WERI-Rb-1 (cell line): ENCODE results near the gene BTNL9.
"Not testable (repeated sequence)": the region's sequence is repeated elsewhere in the genome, so short reads cannot be mapped to it uniquely, and the experiment has no call there.

Experiments
- DNase-seq: peaks from one replicate; pipeline ENCODE4 v3.0.0-alpha.2; 2020
- H3K27ac ChIP-seq: fragments of 250-450 bp; sonication (Bioruptor Pico); 2 replicates; pipeline ENCODE4 v1.5.1; 2020; ENCODE audit warnings: mild to moderate bottlenecking, moderate library complexity
- H3K27me3 ChIP-seq: fragments of 250-450 bp; sonication (Bioruptor Pico); 2 replicates; pipeline ENCODE4 v1.5.1; 2021; ENCODE audit warnings: mild to moderate bottlenecking, low read depth, moderate library complexity; ENCODE audit not compliant: insufficient read depth, severe bottlenecking
- H3K36me3 ChIP-seq: fragments of 250-450 bp; sonication (Bioruptor Pico); 2 replicates; pipeline ENCODE4 v1.5.1; 2020; ENCODE audit warnings: mild to moderate bottlenecking, moderate library complexity
- H3K4me3 ChIP-seq: 2 replicates; pipeline ENCODE4 v1.5.1; 2011; ENCODE audit warnings: low read depth, mild to moderate bottlenecking, control low read depth, low read length
- H3K9me3 ChIP-seq: fragments of 250-450 bp; sonication (Bioruptor Pico); 2 replicates; pipeline ENCODE4 v1.5.1; 2021; ENCODE audit warnings: mild to moderate bottlenecking, moderate library complexity; ENCODE audit not compliant: severe bottlenecking
- CTCF ChIP-seq: IDR thresholded peaks from 2 replicates; pipeline ENCODE4 v1.5.1; 2011; ENCODE audit warnings: low read depth, mild to moderate bottlenecking, control low read depth, inconsistent platforms, low read length

BTNL9 gene

GRCh38 chr5:181044662-181045305 is 4.7 kb downstream of the BTNL9 start:
- no peak for TF ChIP-seq CTCF
- Histone ChIP-seq H3K4me3 (no peak overlapping the region), H3K9me3 (no peaks in the 10 kb centered on the region), H3K27ac (no peak overlapping the region), H3K36me3 (no peaks in the 10 kb centered on the region), H3K27me3 (peaks cover 21% of the 10 kb centered on the region)
- DNase-seq, result no peak

- peaks cover 15% of the 10 kb centered on the region for H3K27me3 ChIP-seq
- no peak overlapping the region for H3K27ac ChIP-seq
These were observed 5.2 kb downstream of the BTNL9 start for GRCh38 chr5:181045316-181045715.

GRCh38 chr5:181045857-181046256 is 5.8 kb downstream of the BTNL9 start:
- H3K27ac ChIP-seq, H3K9me3 ChIP-seq, H3K4me3 ChIP-seq, H3K36me3 ChIP-seq, DNase-seq: not testable (repeated sequence)
- peaks cover 17% of the 10 kb centered on the region for H3K27me3 ChIP-seq

More at GRCh38 chr5:181045316-181045715, 5.2 kb downstream of the BTNL9 start:
- TF ChIP-seq CTCF, result no peak
- DNase-seq, result no peak
- Histone ChIP-seq H3K36me3 (no peaks in the 10 kb centered on the region), H3K4me3 (no peak overlapping the region), H3K9me3 (no peaks in the 10 kb centered on the region)

GRCh38 chr5:181047288-181047687 is 7.2 kb downstream of the BTNL9 start:
- TF ChIP-seq CTCF, result no peak
- Histone ChIP-seq H3K36me3 (no peaks in the 10 kb centered on the region), H3K4me3 (no peak overlapping the region), H3K27ac (no peak overlapping the region), H3K27me3 (peaks cover 21% of the 10 kb centered on the region), H3K9me3 (no peaks in the 10 kb centered on the region)
- no peak for DNase-seq

GRCh38 chr5:181047921-181048320 is 7.9 kb downstream of the BTNL9 start:
- Histone ChIP-seq H3K4me3 (no peak overlapping the region), H3K36me3 (no peaks in the 10 kb centered on the region), H3K27ac (no peak overlapping the region), H3K27me3 (peaks cover 24% of the 10 kb centered on the region), H3K9me3 (no peaks in the 10 kb centered on the region)
- DNase-seq, result no peak
- TF ChIP-seq CTCF, result no peak

- Histone ChIP-seq H3K9me3 (no peaks in the 10 kb centered on the region), H3K27me3 (peaks cover 32% of the 10 kb centered on the region), H3K4me3 (no peak overlapping the region), H3K27ac (no peak overlapping the region), H3K36me3 (no peaks in the 10 kb centered on the region)
- no peak for TF ChIP-seq CTCF
- DNase-seq, result no peak
These were observed 9.9 kb downstream of the BTNL9 start for GRCh38 chr5:181050016-181050415.
